Ectodermal cell (in vitro differentiated cells): ENCODE measurements around the gene XK. TPM values are rescaled to one million over a fixed set of nuclear protein-coding genes. Genes with fewer than 3 reads are reported as not detected.
"Not testable (repeated sequence)": the region's sequence is repeated elsewhere in the genome, so short reads cannot be mapped to it uniquely, and the experiment has no call there.

Source experiments
- H3K27ac ChIP-seq: 2 replicates; pipeline ENCODE4 v1.7.0; 2013; ENCODE audit warnings: mild to moderate bottlenecking, low read depth, low read length; ENCODE audit not compliant: insufficient read depth, poor library complexity, severe bottlenecking
- H3K27me3 ChIP-seq: 2 replicates; pipeline ENCODE4 v1.7.0; 2013; ENCODE audit warnings: mild to moderate bottlenecking, low read length; ENCODE audit not compliant: insufficient read depth, control insufficient read depth, poor library complexity, severe bottlenecking
- H3K36me3 ChIP-seq: one replicate; pipeline ENCODE4 v1.7.0; 2013; ENCODE audit warnings: low read length; ENCODE audit not compliant: control insufficient read depth, insufficient read depth
- H3K4me1 ChIP-seq: one replicate; pipeline ENCODE4 v1.7.0; 2013; ENCODE audit warnings: low read length; ENCODE audit not compliant: control insufficient read depth, insufficient read depth
- H3K4me3 ChIP-seq: 2 replicates; pipeline ENCODE4 v1.7.0; 2013; ENCODE audit warnings: low read depth, low read length, control low read depth; ENCODE audit not compliant: insufficient read depth
- H3K9me3 ChIP-seq: 2 replicates; pipeline ENCODE4 v1.7.0; 2013; ENCODE audit warnings: mild to moderate bottlenecking, low read length, moderate library complexity; ENCODE audit not compliant: control insufficient read depth
- WGBS, 2 experiments: methylation state at CpG; one replicate each; pipeline ENCODE4 v1.1.7; 2013; ENCODE audit warnings: missing lambda C conversion rate in 2 of 2; 5-methylcytosine and 5-hydroxymethylcytosine counted together
- polyA plus RNA-seq, 4 experiments: library from polyadenylated mRNA; stranded (reverse); fragments of 50-300 nt; gene quantifications; one replicate each; pipeline ENCODE4 v1.2.3, GENCODE V29; 2013

The XK gene
- 1.4 TPM for polyA plus RNA-seq (2013, experiment 1 of 4)
- 1.2 TPM for polyA plus RNA-seq (2013, experiment 2 of 4)
- 0.80 TPM for polyA plus RNA-seq (2013, experiment 3 of 4)
- 1.3 TPM for polyA plus RNA-seq (2013, experiment 4 of 4)

- H3K4me1 ChIP-seq = no peaks in the 10 kb centered on the region
- H3K27ac ChIP-seq = no peak within 1 kb of the TSS
- peak within 1 kb of the TSS; percentile 30 for H3K4me3 ChIP-seq
- H3K9me3 ChIP-seq = no peaks in the 10 kb centered on the region
- 2 to 5% methylated on average over 75 to 100 of the region's 100 CpGs for whole genome bisulfite sequencing, 2 experiments
- H3K27me3 ChIP-seq = peaks cover 12% of the 10 kb centered on the region
- H3K36me3 ChIP-seq = no peaks in the 10 kb centered on the region
Measured at GRCh38 chrX:37685381-37686359, at the start of gene XK. TSS of gene XK (plus strand) at chrX:37685791. CDS start at chrX:37685962, 171 bp downstream.

GRCh38 chrX:37638047-37638446 is 47.5 kb upstream of the XK start:
- Histone ChIP-seq H3K4me1 (no peaks in the 10 kb centered on the region), H3K9me3 (no peaks in the 10 kb centered on the region), H3K36me3 (no peaks in the 10 kb centered on the region), H3K27me3 (no peaks in the 10 kb centered on the region), H3K27ac (no peak overlapping the region), H3K4me3 (no peak overlapping the region)

- Histone ChIP-seq H3K36me3 (no peaks in the 10 kb centered on the region), H3K4me1 (no peaks in the 10 kb centered on the region), H3K27ac (no peak overlapping the region), H3K9me3 (no peaks in the 10 kb centered on the region), H3K27me3 (no peaks in the 10 kb centered on the region), H3K4me3 (no peak overlapping the region)
- 96 to 100% methylated on average over 2 to 5 of the region's 5 CpGs for WGBS, 2 experiments
Measured at GRCh38 chrX:37640142-37640541, 45.4 kb upstream of the XK start.

GRCh38 chrX:37641859-37642258 is 43.7 kb upstream of the XK start:
- no peak overlapping the region for H3K27ac ChIP-seq
- 84 to 89% methylated on average over 3 of the region's 3 CpGs for WGBS, 2 experiments
- H3K27me3 ChIP-seq = no peaks in the 10 kb centered on the region
- no peaks in the 10 kb centered on the region for H3K9me3 ChIP-seq
- no peaks in the 10 kb centered on the region for H3K36me3 ChIP-seq
- H3K4me1 ChIP-seq = no peaks in the 10 kb centered on the region
- no peak overlapping the region for H3K4me3 ChIP-seq

- no peaks in the 10 kb centered on the region for H3K27me3 ChIP-seq
- no peak overlapping the region for H3K4me3 ChIP-seq
- no peaks in the 10 kb centered on the region for H3K36me3 ChIP-seq
- no peak overlapping the region for H3K27ac ChIP-seq
- H3K4me1 ChIP-seq = no peaks in the 10 kb centered on the region
- 81 to 82% methylated on average over 6 of the region's 6 CpGs for WGBS, 2 experiments
- H3K9me3 ChIP-seq = no peaks in the 10 kb centered on the region
Measured at GRCh38 chrX:37644381-37645305, 40.9 kb upstream of the XK start.

- no peaks in the 10 kb centered on the region for H3K4me1 ChIP-seq
- H3K4me3 ChIP-seq = no peak overlapping the region
- H3K9me3 ChIP-seq = no peaks in the 10 kb centered on the region
- H3K27me3 ChIP-seq = no peaks in the 10 kb centered on the region
- H3K36me3 ChIP-seq = no peaks in the 10 kb centered on the region
- H3K27ac ChIP-seq = no peak overlapping the region
Measured at GRCh38 chrX:37646254-37646653, 39.3 kb upstream of the XK start.

GRCh38 chrX:37650879-37651278 is 34.7 kb upstream of the XK start:
- WGBS, 2 experiments = 100% methylated on average over 1 of the region's 2 CpGs; no CpG with 5 or more reads in 1 of the 2 experiments
- H3K4me1 ChIP-seq = not testable (repeated sequence)

GRCh38 chrX:37651921-37652452 is 33.6 kb upstream of the XK start:
- no peaks in the 10 kb centered on the region for H3K9me3 ChIP-seq
- no peak overlapping the region for H3K27ac ChIP-seq
- H3K4me1 ChIP-seq = no peaks in the 10 kb centered on the region
- no peak overlapping the region for H3K4me3 ChIP-seq
- no peaks in the 10 kb centered on the region for H3K27me3 ChIP-seq
- no peaks in the 10 kb centered on the region for H3K36me3 ChIP-seq
- WGBS, 2 experiments = 80 to 100% methylated on average over 1 of the region's 1 CpG

More at GRCh38 chrX:37650879-37651278, 34.7 kb upstream of the XK start:
- H3K27me3 ChIP-seq, H3K27ac ChIP-seq, H3K9me3 ChIP-seq, H3K36me3 ChIP-seq, H3K4me3 ChIP-seq: not testable (repeated sequence)

GRCh38 chrX:37652589-37653231 is 32.9 kb upstream of the XK start:
- Histone ChIP-seq H3K9me3 (no peaks in the 10 kb centered on the region), H3K36me3 (no peaks in the 10 kb centered on the region), H3K27ac (no peak overlapping the region), H3K4me1 (no peaks in the 10 kb centered on the region), H3K27me3 (no peaks in the 10 kb centered on the region), H3K4me3 (no peak overlapping the region)
- 95% methylated on average over 4 of the region's 8 CpGs; no CpG with 5 or more reads in 1 of the 2 experiments for WGBS, 2 experiments
